ENCODE data around the gene RMRP.

RMRP gene

GRCh38 chr9:35700942-35701341, 43.1 kb upstream of the RMRP start:
- in situ Hi-C loops (cut with HindIII; ENCODE audit: low sequenced_read_pairs) = no loop called here
- no peak overlapping the region for H3K4me3 ChIP-seq (ENCODE audit: low read depth, low read length)

GRCh38 chr9:35700031-35700430, 42.2 kb upstream of the RMRP start:
- DNase-seq (ENCODE audit: low read depth, low spot score) = no peak
- no peak for TF ChIP-seq CTCF (IDR thresholded peaks at IDR 0.05; ENCODE audit: low read depth, low read length)
- no peak overlapping the region for H3K4me3 ChIP-seq (ENCODE audit: low read depth, low read length)
- in situ Hi-C loops (cut with HindIII; ENCODE audit: low sequenced_read_pairs) = no loop called here

More at GRCh38 chr9:35700942-35701341, 43.1 kb upstream of the RMRP start:
- TF ChIP-seq CTCF (IDR thresholded peaks at IDR 0.05; ENCODE audit: low read depth, low read length) = no peak
- DNase-seq (ENCODE audit: low read depth, low spot score) = no peak

- in situ Hi-C loops (cut with HindIII; ENCODE audit: low sequenced_read_pairs) = no loop called here
- no peak for TF ChIP-seq CTCF (IDR thresholded peaks at IDR 0.05; ENCODE audit: low read depth, low read length)
- no peak for DNase-seq (ENCODE audit: low read depth, low spot score)
- no peak overlapping the region for H3K4me3 ChIP-seq (ENCODE audit: low read depth, low read length)
Measured at GRCh38 chr9:35698231-35698630, 40.4 kb upstream of the RMRP start.

- no peak for DNase-seq (ENCODE audit: low read depth, low spot score)
Measured at GRCh38 chr9:35697486-35697885, 39.7 kb upstream of the RMRP start.

GRCh38 chr9:35696520-35697215, 38.8 kb upstream of the RMRP start:
- peak; percentile 53 for DNase-seq (ENCODE audit: low read depth, low spot score)
- in situ Hi-C loops (cut with HindIII; ENCODE audit: low sequenced_read_pairs) = no loop called here
- no peak overlapping the region for H3K4me3 ChIP-seq (ENCODE audit: low read depth, low read length)
- TF ChIP-seq CTCF (IDR thresholded peaks at IDR 0.05; ENCODE audit: low read depth, low read length) = peak; percentile 97

More at GRCh38 chr9:35697486-35697885, 39.7 kb upstream of the RMRP start:
- H3K4me3 ChIP-seq (ENCODE audit: low read depth, low read length) = no peak overlapping the region
- in situ Hi-C loops (cut with HindIII; ENCODE audit: low sequenced_read_pairs) = no loop called here
- no peak for TF ChIP-seq CTCF (IDR thresholded peaks at IDR 0.05; ENCODE audit: low read depth, low read length)

GRCh38 chr9:35695943-35696401, 38.2 kb upstream of the RMRP start:
- no peak for DNase-seq (ENCODE audit: low read depth, low spot score)
- in situ Hi-C loops (cut with HindIII; ENCODE audit: low sequenced_read_pairs) = no loop called here
- TF ChIP-seq CTCF (IDR thresholded peaks at IDR 0.05; ENCODE audit: low read depth, low read length) = no peak
- H3K4me3 ChIP-seq (ENCODE audit: low read depth, low read length) = no peak overlapping the region
